GM12865 (cell line): Measurements from ENCODE around the gene SLC25A19.
"Not testable (repeated sequence)": the region's sequence is repeated elsewhere in the genome, so short reads cannot be mapped to it uniquely, and the experiment has no call there.

Experiments used
- DNase-seq: peaks from one replicate; pipeline ENCODE4 v3.0.0; 2010; ENCODE audit warnings: low read depth
- H3K4me3 ChIP-seq: 2 replicates; pipeline ENCODE4 v1.5.1; 2011; ENCODE audit warnings: mild to moderate bottlenecking, low read depth, low read length, control low read depth
- TF ChIP-seq, protein P1 (sequence below): IDR thresholded peaks from 2 replicates; pipeline ENCODE4 v1.5.1; 2011; ENCODE audit warnings: low read length, control low read depth, low read depth, inconsistent platforms; ENCODE audit not compliant: insufficient read depth; ENCODE audit errors: missing control alignments

Gene SLC25A19

DNA sequence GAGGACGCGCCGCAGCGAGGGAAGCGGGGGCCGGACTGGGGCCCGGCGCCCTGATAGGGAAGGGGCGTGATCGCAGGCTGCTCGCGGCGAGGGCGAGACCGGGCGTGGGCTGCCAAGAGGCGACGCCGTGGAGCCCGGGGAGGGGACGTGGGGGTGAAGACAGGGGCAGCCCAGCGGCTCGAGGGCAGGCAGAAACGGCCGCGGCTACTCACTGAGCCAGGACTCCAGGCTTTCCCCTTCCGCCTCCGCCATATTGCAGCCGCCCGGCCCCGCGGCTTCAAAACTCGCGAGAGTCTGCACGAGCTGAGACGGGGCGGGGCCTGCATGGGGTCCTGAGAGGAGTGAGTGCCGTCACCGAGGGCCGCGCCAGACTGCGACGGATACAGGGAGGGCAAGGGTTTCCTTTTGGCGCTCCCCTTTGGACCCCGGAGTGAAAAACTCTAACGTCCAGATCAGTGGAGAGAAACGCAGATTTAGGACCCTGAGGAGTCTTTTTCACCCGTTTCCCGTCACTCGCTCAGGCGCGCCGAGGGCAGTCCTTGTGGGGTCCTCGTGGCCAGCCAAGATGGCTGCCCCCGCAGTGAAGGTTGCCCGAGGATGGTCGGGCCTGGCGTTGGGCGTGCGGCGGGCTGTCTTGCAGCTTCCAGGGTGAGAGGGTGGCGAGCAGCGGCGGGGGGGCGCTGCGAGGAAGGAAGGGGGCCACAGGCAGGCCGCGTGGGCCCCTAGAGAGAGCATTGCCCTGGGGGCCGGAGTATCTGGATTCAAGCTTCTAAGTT lies 27.7 kb downstream of the SLC25A19 start, which contains the start of the genes GGA3 and MRPS7:
TSS of gene GGA3 (minus strand) at position 271 of the 776 bp plus-strand sequence. CDS start at position 252, 19 bp downstream.
TSS of gene MRPS7 (plus strand) at position 544 of the 776 bp plus-strand sequence. CDS start at position 566, 22 bp downstream.
- H3K4me3 ChIP-seq: peak within 1 kb of the TSS; percentile 91
- peak; percentile 96 for DNase-seq
- TF ChIP-seq, protein P1, sequence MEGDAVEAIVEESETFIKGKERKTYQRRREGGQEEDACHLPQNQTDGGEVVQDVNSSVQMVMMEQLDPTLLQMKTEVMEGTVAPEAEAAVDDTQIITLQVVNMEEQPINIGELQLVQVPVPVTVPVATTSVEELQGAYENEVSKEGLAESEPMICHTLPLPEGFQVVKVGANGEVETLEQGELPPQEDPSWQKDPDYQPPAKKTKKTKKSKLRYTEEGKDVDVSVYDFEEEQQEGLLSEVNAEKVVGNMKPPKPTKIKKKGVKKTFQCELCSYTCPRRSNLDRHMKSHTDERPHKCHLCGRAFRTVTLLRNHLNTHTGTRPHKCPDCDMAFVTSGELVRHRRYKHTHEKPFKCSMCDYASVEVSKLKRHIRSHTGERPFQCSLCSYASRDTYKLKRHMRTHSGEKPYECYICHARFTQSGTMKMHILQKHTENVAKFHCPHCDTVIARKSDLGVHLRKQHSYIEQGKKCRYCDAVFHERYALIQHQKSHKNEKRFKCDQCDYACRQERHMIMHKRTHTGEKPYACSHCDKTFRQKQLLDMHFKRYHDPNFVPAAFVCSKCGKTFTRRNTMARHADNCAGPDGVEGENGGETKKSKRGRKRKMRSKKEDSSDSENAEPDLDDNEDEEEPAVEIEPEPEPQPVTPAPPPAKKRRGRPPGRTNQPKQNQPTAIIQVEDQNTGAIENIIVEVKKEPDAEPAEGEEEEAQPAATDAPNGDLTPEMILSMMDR: no peak

DNA sequence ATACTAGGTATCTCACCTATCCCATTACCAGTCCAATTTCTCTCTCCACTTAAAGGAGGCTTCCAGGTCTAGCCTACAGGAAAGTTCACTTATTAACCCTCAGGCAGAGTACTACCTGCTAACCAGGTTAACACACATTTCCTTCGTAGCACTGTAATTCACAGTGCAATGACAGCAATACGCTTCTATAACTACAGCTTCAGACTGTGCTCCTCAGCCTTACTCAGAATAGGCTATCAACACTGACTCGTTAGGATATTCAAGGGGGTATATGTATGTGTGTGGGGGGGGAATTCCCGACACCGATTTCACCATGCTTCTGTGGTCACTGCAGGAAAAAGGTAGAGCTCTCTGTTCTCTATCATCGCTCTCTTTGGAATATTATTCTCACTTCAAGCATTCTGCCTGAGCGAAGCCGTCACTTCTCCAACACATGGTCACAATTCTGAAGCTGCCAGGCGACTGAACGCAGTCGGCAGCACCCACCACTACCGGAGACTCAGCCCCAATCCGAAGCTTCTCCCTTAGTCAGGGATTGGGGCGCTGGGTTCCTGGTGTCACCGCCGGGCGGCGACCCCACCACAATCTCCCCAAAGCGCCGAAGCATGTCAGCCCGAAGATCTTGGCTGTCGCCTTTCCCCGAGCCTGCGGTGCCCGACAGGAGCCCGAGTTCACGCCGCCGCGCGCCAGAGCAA lies 28.4 kb downstream of the SLC25A19 start:
- TF ChIP-seq, protein P1: no peak
- peak overlapping the region; percentile 91 for H3K4me3 ChIP-seq
- peak; percentile 67 for DNase-seq

DNA sequence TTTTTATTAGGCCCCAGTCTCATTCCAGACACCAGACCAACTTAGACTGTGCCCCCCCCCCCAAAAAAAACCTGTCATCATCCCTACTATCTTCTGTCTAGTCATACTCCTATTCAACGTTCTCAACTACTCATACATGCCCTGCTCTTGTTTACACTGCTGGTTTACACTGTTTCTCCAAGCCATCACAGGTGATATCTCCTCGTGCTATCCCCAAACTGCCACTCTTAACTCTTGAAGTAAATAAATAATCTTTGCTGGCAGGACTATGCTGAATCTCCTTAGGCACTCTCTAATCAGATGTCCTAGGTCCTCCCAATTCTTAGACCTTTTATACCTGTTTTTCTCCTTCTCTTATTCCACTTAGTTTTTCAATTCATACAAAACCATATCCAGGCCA lies 32.0 kb downstream of the SLC25A19 start:
- H3K4me3 ChIP-seq, DNase-seq: not testable (repeated sequence)

- not testable (repeated sequence) for DNase-seq, H3K4me3 ChIP-seq
Measured at GRCh38 chr17:75255954-75256698, 33.1 kb downstream of the SLC25A19 start.

DNA sequence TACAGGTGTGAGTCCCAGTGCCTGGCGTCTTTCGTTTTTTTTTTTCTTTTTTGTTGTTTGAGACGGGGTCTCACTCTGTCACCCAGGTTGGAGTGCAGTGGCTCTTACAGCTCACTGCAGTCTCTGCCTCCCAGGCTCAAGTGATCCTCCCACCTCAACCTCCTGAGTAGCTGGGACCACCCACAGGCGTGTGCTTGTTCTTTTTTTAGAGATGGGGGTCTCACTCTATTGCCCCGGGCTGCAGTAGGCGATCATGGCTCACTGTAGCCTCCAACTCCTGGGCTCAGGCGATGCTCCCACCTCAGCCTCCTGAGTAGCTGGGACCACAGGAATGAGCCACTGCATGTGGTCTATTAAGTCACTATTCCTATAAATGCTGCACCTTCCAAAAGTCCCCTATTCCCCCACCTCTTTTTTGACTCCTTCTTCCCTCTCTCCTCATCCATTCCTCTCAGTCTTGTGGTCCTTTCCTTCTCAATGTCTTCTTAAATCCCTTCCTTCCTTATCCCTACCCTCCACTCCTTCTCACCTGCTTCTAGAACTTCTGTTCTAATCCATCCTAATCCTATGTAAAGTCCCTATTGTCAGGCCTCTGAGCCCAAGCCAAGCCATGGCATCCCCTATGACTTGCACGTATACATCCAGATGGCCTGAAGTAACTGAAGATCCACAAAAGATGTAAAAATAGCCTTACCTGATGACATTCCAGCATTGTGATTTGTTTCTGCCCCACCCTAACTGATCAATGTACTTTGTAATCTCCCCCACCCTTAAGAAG lies 37.0 kb downstream of the SLC25A19 start:
- no peak for DNase-seq
- H3K4me3 ChIP-seq: no peak overlapping the region
- TF ChIP-seq, protein P1: no peak

DNA sequence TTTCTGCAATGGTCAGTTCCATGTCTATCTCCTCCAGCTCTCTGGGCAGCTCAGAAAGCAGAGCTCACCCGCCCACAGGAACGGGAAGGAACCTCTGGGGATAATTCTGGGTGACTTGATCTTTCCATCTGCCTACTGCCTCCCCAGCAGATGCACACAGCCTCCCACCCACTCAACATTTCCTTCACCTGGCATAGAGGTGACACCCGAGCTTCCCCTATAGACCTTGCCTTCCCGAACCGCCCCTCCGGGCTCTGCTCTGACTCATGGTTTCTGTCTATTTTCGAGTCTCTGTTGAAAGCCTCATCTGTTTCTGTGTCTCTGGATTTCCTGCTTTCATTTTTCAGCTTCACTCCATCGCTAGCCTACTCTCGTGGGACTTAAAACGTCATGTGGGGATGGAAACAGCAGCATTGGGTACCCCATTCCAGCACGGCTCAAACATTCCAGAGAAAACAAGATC lies 39.2 kb downstream of the SLC25A19 start:
- peak; percentile 87 for DNase-seq
- H3K4me3 ChIP-seq: peak overlapping the region; percentile 38
- TF ChIP-seq, protein P1: no peak

DNA sequence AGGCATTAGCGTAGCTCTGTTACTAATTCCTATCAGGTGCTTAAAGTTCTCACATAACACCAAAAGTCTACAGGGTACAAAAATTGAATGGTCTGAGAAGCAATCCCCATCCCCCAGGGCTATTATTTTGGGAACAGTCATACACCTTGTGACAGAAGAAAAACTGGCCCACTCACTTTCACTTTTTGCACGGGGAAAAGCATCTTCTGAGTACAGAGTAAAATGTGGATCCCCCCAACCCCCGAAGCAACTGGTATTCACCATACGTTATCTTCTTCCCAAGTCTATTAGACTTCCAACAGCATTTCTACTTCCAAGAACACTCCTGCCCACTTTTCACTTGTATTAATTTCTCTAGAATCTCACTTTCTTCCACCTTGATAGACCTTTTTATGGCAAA lies 39.7 kb downstream of the SLC25A19 start:
- TF ChIP-seq, protein P1: no peak
- DNase-seq: no peak
- H3K4me3 ChIP-seq: peak overlapping the region; percentile 38; the same call in 1 of the 2 replicates
